Stimulated activated CD8-positive, alpha-beta memory T cell treated with anti-CD3 and anti-CD28 coated beads, Interleukin-4, amount 100 ng/mL, for 24 hours (primary cell): ENCODE results near the gene BCOR.

ENCODE experiments used
- DNase-seq: peaks from one replicate; pipeline ENCODE4 v3.0.0-alpha.2; 2020; ENCODE audit warnings: low read depth

BCOR gene

DNA sequence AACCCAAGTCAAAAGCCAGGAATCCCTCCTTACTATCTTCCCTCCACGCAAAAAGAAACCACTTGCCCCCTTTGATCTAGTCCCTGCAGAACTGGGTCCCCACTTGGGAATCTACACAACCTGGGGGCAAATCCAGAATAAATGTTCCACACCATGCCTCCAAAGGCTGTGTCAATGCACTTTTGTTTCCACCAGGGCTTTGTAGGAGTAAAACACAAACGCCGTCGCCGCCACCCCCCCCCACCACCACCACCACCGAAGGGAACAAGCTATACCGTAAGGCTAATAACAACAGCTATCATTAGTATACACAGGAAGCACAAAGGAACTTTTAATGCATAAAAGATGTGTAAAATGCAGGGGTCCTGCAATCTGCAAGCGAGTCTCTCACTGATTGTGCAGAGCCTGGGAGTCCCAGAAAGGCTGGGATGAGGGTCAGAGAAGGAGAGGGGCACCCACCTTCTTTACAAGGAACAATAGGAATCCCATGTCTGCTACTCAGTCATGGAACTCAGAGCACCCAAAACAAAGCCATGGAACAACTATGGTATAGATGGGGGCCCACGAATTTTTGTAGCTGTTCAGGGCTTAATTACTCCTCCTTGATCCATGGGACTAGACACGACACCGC, 13.2 kb downstream of the BCOR start:
- DNase-seq, result no peak

DNA sequence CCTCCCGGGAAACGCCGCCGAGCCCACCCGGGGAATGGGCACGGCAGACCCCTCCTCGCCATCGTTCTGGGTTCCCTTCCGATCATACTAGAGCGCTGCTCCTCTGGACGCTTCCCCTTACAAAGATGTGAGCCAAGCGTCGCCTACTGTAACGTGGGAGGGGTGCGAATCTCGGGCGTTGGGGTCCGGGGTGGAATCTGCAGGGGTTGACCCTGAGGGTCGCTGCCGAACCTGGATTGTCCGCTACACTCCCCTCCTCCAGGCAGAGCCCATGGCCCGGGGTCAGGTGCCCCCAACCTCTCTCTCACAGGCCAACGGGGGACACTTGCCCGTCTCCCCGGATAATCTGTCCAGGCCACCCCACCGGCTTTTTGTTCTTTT, 13.8 kb downstream of the BCOR start:
- DNase-seq, result no peak

DNA sequence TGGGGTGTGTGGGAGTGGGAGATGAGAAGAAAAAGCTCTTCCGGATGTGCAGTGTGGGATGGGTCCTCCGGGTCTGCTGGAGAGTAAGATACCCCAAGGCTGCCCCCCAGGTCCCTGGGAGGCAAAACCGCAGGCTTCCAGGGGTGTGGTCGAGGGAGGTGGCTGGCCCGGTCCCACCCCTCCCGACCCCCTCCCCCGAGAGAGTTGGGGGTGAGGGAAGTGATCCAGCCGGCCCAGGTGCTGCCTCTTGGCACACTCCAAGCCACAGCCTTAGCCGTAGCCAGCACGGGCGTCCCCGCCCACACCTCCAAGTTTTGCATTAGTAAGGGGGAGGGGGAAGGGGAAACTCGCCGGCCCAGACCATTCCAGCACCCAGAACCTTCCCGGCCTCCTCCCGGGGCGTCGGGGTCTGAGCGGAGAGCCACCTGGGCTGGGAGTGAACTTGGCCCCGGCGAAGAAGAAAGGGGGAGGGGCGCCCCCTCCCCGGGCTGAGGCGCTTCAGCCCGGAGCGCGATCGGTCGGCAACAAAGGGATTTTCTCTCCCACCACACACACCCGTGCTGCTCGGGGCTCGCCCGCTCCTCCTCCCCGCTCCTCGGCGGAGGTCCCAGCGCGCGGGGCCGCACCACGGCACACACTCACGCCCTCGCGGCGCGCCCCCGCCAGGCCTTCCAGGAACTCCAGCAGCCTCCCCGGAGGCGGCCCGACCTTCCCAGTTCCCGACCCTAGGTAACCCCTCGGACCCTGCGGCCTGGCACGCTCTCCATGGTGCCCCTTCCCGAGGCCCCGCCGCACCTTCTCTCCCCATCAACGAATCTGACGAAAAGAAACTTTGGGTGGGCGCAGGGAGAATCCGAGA, 14.4 kb downstream of the BCOR start:
- no peak for DNase-seq

DNA sequence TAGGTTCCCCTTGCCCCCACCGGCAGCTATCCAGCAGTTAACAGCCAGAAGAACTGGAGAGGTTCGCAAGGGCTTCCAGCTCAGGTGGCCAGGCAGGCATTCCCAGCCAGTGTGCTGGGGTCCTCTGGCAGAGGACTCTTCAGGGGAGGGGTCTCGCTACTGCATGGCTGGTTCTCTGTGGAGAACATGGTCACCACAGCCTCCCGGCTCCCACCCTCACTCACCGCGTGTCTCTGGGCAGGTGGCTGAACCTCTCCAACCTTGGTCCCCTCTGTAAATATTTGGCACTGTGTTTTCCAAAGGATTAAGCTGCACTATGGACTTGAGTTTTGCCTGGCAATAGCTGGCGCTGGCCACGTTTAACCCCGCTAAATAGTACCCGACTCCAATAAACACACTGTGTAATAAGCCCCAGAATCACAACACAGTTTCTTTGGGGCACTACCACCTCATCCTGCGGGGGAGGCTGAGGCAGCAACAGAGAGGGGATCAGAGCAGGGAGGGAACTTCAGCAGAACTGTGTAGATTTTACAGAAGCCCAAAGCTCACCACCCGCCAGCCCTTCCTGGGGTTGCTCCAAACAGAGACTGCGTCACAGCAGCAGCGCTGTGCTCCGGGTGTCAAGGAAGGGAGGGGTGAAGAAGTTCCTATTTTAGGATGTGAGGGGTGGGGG, 15.2 kb downstream of the BCOR start:
- DNase-seq, result no peak

DNA sequence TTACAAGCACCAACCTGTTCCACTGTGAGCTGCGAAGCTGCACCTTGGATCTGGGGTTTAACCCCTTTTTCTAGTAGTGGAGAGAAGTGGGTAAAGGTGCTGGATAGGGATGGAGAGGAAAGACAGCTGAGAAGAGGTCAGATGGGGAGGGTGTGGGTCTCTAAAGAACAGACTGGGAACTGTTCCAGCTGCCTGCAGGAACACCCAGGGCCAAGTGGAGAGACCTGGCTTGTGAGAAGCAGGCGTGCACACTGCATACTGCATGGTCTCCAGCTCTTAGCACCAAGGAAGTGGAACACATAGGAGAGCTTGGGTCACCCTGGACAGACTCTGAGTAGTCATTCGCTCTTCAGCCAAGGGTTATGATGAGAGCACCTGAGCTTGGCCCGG, 16.1 kb downstream of the BCOR start:
- DNase-seq, result no peak

DNA sequence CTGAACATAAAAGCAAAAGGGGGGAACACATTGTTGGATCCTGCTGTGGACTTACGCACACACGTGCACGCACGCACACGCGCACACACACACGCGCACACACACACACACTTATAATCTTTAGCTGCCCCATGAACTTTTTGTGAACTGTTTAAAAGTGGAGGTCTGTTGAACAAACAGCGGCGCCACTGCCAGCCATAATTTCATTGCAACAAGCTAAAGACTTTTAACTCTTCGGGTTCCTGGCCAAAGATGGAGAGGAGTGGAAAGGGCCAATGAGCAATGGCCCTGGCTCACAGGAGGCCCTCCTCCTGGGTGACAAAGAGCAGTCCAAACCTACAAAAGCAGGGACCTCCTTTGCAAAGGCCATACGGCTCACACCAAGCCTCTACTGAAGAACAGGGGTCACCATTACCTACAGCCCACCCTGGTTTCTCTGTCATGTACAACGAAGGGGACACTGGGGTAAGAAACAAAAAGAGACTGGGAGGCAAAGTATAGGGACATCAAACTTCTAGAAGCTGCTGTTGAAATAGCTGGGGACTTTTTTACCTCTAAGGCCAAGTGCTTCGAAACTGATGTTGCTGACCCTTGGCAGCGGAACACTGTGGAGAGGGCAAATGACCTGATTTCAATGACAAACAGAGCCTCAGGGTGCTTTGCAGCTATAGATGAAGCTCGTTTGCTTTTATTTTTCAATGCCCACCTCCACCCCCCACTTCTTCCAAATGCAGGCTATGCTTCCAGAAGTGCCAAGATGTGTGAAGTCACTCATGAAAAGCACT, 16.7 kb downstream of the BCOR start:
- DNase-seq, result no peak

DNA sequence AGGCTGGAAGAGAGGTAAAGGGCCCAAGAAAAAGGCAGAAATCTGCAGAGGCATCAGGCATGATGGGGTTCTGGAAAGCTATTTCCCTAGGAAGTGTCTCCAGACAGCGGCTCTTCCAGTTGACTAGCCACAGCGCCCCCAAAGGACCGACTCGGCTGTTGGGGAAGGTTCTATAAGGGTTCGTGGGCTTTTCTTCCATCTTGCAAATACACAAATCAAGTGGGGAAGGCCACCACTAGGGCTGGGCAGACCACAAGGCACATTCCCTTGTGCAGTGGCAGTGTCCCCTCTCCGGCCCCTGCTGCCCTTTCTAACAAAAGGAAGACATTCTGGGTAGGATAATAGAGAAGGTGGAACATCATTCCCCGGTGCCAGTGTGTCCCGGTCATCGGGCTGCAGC, 18.2 kb downstream of the BCOR start:
- DNase-seq, result no peak

DNA sequence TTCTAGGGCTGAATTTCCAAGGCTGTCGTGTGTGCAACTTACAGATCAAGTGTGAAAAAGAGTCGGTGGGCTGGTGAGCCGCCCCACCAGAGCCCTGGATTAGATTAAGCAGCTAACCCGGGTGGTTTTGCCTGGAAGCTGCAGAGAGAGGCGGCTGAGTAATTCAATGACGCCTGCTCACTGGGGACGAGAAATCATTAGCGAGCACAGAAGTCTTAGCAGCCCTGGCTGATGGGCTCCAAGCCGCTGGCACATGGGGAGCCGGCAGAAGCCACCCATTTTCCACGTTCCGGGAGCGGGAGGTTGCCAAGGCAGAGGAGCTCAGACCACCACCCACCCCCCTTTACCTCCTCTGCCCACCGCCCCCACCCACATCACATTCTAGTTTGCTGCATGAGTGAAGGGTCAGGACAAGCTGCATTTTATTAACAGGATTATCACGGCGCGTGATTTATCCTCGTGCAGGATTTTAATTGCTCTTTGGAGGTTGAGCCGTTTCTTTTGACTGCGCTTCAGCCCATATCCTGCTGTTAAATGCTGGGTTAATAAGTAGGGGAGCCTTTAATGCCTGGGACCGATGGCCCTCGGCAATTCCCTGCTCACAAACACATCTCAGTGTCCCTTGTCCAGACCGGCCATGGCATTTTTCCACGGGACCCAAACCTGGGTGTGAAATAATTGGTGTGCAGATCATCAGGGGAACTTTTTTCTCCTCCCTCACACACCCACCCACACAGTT, 19.1 kb downstream of the BCOR start:
- DNase-seq, result no peak

DNA sequence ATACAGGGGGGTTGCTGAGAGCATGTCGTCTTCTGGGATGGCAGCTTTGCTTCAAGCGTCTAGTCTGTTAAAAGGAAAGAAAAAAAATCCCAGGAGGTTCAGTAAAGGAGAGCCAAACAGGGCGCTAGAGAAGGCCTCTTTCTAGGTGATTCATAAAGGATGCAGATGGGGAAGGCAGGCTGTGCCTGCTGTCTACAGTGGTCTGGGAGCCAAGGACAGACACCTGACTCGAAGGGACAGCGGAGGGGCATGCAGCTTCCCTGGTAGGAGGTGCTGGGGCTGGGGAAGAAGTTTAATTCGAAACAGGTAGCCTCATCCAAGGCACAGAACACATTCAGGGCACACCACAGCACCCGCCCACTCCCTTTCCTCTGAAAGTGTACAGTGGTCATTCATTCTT, 19.9 kb downstream of the BCOR start:
- no peak for DNase-seq

DNA sequence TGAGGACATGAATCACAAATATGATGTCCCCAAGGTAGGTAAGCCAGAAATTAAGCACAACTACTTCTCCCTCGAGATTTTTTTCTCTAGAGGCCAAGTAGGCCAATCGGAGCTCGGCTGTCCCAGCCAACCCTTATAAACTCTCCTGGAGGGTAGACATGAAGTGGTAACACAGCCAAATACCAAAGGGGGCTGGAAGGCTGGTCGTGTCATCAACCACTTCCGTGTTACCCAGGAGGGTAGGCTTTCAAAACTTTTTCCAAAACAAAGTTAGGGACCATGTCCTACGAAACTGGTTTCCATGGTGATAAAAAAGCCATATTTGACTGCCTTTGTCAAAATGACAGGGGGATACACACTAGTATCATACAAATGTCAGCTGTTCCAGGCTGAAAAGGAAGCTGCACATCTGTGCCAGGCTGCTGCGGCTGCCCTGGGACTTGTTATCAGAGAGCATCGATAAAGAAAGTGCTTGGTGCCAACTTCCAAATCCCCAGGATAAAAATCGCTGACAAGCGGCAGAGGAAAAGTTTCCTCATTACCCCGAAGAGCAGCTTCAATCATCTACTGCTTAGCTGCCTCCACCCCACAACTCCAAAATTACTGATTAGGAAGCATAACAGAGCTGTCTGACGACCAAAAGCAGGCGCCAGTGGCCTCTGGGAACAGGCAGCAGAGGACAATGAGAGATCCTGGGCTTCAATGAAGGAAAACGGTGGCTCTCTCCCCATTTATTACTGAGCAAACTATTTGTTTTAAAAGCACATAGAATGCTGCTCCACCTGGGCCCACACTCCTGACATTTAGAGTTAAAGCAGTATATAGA, 20.8 kb downstream of the BCOR start:
- DNase-seq, result no peak

DNA sequence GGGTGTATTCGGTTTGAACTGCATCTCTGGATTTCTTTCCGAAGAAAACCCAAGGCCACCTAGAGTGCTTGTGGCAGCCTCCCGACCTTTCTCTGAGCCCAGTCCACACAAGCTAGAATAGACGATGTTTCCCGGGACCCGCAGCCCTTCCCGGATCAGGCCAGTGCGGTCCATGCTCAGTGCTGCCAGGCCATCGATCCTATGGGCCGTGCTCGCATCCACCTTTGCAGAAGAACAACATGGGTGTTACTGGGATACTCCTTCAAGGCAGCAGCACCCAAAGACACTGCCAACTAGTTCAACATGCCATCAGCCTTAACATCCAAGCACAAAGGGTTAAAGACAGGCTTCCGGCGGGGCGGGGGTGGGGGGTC, 22.8 kb downstream of the BCOR start:
- DNase-seq, result no peak

DNA sequence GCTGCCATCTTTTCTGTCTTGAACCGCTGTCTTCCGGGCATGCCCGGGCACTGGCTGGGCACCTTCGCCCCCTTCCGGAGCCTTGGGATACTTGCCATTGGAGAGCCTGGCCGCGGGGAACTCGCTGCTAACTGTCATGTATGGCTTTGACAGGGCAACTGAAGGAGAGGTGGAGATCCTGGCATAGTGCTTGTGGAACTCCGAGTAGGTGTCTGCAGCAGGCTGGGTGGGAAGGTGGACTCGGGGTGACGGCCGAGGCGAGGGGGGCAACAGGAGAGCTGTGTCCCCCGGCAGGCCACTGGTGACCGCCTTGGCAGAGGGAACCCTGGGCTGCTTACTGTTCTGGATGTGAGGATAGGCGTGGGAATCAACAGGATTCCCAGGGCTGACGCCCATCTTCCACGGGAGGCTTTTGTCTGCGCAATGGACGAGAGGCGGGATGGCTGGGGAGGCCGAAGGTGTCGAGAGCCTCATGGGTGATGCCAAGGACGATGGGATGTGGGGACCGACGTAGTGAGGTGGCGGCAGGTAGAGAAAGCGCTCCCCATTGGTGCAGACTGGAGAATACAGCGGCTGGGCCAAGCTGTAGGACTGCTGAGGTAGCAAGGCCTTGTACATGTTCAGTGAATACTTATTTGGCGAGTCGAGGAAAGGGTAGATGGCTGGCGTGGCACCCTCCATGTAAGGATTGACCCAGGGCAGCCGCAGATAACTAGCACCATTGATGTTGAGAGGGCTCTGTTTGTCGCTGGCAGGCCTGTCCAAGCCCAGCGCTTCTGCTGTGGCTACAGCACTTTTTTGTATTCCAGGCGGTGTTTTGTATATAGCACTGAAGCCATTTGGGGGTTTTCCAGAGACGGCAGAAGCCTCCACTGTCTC, 23.4 kb downstream of the BCOR start:
- no peak for DNase-seq

DNA sequence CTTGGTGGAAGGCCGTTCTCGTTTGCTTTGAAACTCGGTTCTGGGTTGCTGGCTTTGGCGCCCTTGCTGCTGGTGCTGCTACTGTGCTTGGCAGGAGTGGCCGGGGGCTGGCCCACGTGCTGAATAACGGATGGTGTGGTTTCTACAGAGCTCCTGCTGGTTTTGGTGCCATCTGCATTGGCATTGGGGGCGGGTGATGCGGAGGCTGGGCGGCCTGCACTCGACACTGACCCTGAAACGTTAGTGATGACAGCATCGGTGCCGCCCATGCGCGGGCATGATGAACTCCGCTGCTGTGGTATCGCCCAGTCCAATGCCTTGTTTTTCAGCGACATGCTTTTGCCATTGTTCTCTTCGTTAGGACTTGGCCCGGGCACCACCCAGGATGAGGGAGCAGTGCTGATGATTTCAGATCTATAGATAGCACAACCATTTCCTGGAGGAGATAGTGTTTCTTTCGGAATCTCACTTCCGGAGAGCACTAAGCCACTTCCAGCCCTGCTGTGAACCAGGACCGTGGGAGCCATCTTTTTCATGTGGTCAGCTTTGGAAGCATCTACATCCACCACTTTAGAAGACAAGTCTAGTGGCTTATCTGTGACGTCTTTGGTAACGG, 24.2 kb downstream of the BCOR start:
- no peak for DNase-seq

DNA sequence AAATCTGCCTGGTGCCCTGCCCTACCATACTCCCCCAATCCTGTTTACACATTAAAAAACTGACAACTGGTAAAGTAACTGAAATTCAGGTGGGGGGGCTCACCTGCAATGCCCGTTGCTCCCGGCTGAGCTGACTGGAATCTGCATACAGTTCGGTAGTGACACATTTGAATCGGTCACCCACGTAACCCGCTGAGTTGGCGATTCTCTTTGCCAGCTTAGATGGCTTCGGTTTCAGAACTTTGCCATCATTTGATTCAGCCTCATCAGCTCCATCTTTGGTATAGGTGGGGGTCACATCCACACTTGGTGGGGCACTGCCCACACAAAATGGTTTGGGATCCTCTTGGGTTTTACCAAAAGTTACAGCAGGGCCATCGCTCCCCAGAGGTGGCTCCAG, 25.5 kb downstream of the BCOR start:
- DNase-seq, result no peak

DNA sequence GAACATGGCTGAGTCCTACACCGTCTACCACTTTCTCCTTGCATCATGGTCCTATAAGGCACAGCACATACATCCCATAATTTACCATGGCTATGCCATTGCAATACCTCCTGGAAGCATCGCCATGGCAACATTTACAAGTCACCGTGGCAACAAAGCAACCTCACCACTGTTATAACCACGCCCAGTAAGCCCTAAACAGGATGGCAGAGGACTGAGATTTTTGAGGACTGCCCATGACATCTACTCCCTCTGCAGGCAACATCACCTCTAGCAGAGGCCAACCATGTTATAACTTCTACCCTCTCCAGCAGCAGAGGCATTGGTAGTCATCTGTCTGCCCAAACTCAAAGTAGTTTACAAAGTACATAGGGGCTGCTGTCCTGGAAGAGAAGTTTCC, 29.7 kb downstream of the BCOR start:
- DNase-seq, result no peak

DNA sequence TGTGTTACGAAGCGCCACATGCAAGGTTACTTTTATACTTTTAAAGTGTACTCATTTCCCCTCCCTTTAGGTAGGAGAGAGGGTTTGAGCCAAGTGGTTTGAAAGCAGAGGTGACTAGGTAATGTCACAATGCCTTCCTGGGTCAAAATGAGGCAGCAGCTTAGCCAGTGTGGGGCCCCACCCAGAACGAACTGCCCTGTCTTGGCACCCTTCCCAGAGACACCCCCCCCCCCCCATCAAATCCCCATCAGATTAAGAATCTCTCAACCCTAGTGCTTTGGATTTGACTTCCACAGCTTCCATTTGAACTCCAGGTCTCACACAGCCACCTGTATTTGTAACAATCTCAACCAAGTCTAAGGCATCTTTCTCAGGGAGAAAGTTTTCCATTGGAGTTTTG, 31.1 kb downstream of the BCOR start:
- DNase-seq, result no peak

DNA sequence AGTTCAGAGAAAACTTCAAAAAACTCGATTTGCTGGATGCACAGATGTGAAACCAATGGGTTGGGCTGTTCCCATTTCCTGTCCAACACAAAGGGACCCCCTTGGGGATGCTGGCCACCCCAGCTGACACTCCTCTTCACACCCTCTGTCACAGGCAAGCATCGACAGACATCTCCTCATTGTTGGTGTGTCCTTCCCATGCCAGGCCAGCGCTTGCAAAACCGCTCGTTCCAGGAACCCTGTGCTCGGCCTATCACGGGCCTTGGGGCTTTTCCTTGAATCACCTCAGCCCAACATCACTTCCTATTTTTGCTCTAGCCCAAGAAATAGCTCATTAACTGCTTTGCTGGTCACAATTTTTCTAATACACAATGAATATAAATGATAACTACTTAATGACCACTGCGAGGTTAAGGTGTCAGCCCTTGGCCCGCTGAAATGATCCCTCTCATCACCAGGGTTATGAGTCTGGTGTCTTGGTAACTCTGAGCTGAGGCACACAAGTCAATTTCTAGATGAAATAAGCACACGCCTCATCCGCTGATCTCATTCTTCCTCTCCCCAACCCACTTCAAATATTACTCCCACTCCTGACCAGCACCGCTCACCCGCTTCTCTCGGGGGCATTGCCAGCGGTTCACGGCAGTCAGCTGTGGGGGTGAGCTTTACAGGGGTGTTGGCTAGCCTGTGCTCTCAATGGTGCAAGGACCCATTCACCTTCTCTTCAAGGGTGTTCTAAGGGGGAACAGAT, 32.3 kb downstream of the BCOR start:
- DNase-seq, result no peak

DNA sequence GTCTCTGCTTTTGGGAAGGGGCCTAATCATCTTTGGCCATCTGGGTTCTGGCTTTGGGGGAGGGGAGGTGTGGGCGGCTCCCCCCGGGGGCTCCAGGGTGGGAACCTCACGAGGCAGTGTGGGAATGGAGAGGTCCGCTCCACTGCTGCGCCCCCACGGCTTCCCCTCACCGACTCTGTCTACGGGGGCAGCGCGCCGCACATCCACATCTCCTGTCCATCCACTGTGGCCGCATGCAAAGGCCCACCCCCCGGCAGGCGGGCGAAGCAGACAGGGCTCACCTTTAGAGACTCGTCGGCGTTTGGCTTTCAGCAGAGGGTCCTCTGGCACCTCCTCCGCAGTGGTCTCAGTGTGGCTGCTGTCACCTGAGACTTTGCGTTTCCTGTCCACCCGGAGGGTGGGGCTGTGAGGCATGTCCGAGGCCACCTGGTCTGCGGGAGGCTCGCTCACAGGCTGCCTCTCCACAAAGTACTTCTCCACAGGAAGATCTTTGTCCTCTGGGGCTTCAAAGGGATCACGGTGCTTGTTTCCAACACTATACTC, 33.6 kb downstream of the BCOR start:
- DNase-seq, result no peak

DNA sequence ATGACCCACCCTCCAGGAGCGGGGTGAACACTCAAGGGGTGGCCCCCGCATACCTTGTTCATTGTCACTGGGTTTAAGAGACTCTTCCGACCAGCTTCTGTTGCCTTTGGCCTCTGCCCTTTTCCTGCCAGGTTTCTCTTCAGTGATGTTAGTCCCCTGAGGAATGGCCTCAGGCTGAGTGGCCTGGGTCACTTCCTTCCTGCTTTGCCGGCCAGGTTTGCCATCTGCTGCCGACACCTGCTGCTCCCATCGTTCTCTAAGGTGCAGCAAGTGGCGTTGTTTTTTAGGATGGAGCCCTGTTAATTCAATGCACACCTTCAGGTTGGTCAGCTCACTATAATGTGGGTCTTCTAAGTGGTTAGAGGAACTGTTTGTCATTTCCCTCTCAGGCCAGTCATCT, 34.2 kb downstream of the BCOR start:
- DNase-seq, result no peak
